Colon (tissue), 2 donors: Measurements from ENCODE around the gene SCO1.
A peak's percentile ranks its signal among the peaks of the same experiment; 100 is the strongest.
"Not testable (repeated sequence)": the region's sequence is repeated elsewhere in the genome, so short reads cannot be mapped to it uniquely, and the experiment has no call there.

ENCODE experiments used
- FAIRE-seq: peaks from 2 replicates; lab custom pipeline; 2012; peaks lifted over from hg19 to GRCh38; lab: Jason Lieb, UNC
- donor health status: control.
- donor health status: control.

Gene SCO1

GRCh38 chr17:10697092-10698081 lies at the start of gene SCO1, which contains the start of gene ADPRM:
TSS of gene SCO1 (minus strand) at chr17:10697533. CDS start at chr17:10697507, 26 bp downstream.
TSS of gene ADPRM (plus strand) at chr17:10697594. CDS start at chr17:10704927, 7,333 bp downstream.
- no peak for FAIRE-seq

- no peak for FAIRE-seq
These were observed 47.9 kb upstream of the SCO1 start for GRCh38 chr17:10745231-10745630.

GRCh38 chr17:10744501-10745000 lies 47.2 kb upstream of the SCO1 start:
- no peak for FAIRE-seq

GRCh38 chr17:10743316-10744009 lies 46.1 kb upstream of the SCO1 start:
- FAIRE-seq = no peak

- no peak for FAIRE-seq
These were observed 45.1 kb upstream of the SCO1 start for GRCh38 chr17:10742431-10742830.

GRCh38 chr17:10741416-10742135 lies 44.2 kb upstream of the SCO1 start:
- FAIRE-seq = no peak

- FAIRE-seq = no peak
These were observed 42.1 kb upstream of the SCO1 start for GRCh38 chr17:10739386-10739785.

GRCh38 chr17:10738521-10739258 lies 41.4 kb upstream of the SCO1 start:
- FAIRE-seq = no peak

- FAIRE-seq = no peak
These were observed 40.4 kb upstream of the SCO1 start for GRCh38 chr17:10737736-10738135.

GRCh38 chr17:10737168-10737622 lies 39.9 kb upstream of the SCO1 start:
- peak; percentile 96 for FAIRE-seq

GRCh38 chr17:10735821-10736220 lies 38.5 kb upstream of the SCO1 start:
- FAIRE-seq = no peak

GRCh38 chr17:10735251-10735650 lies 37.9 kb upstream of the SCO1 start:
- FAIRE-seq = no peak

GRCh38 chr17:10733666-10734065 lies 36.3 kb upstream of the SCO1 start:
- FAIRE-seq = no peak

GRCh38 chr17:10732121-10732520 lies 34.8 kb upstream of the SCO1 start:
- FAIRE-seq = not testable (repeated sequence)

- FAIRE-seq = no peak
These were observed 34.1 kb upstream of the SCO1 start for GRCh38 chr17:10731408-10731879.

- FAIRE-seq = not testable (repeated sequence)
These were observed 32.9 kb upstream of the SCO1 start for GRCh38 chr17:10730247-10730646.

- FAIRE-seq = no peak
These were observed 32.2 kb upstream of the SCO1 start, which contains the start of gene TMEM220 for GRCh38 chr17:10729334-10730193. TSS of gene TMEM220 (minus strand) at chr17:10730023. CDS start at chr17:10729851, 172 bp downstream.

GRCh38 chr17:10728331-10728892 lies 31.1 kb upstream of the SCO1 start:
- FAIRE-seq = no peak

GRCh38 chr17:10727192-10727591 lies 29.9 kb upstream of the SCO1 start:
- FAIRE-seq = no peak

- no peak for FAIRE-seq
These were observed 28.9 kb upstream of the SCO1 start for GRCh38 chr17:10726196-10726595.
